GM12878 (cell line): ENCODE data around the gene NLRP9.

Source experiments
- BACH1 ChIP-seq: fragments of 450-650 bp; IDR thresholded peaks from 2 replicates; pipeline ENCODE4 v1.6.1; 2017; ENCODE audit warnings: mild to moderate bottlenecking, borderline replicate concordance
- CHD2 ChIP-seq: IDR thresholded peaks from 2 replicates; pipeline ENCODE4 v1.6.1; 2011; ENCODE audit warnings: low read depth, low read length, improper control_type of control experiment, borderline replicate concordance
- EGR1 ChIP-seq, 2 experiments: IDR thresholded peaks; 1 replicate in 1 of 2; 2 replicates in 1 of 2; pipeline ENCODE4 v1.6.1; 2011 to 2012; ENCODE audit warnings: low read depth in 2 of 2, low read length in 2 of 2, borderline replicate concordance in 1 of 2, mild to moderate bottlenecking in 1 of 2, moderate library complexity in 1 of 2
- RELA ChIP-seq: fragments of 450-650 bp; IDR thresholded peaks from 2 replicates; pipeline ENCODE4 v1.8.0; 2014; ENCODE audit warnings: borderline replicate concordance; ENCODE audit not compliant: partially characterized antibody
- RFX5 ChIP-seq: IDR thresholded peaks from 2 replicates; pipeline ENCODE4 v1.6.1; 2011; ENCODE audit warnings: low read depth, low read length, improper control_type of control experiment
- TARDBP ChIP-seq: IDR thresholded peaks from 2 replicates; pipeline ENCODE4 v1.6.1; 2016; ENCODE audit warnings: borderline replicate concordance
- TBL1XR1 ChIP-seq: IDR thresholded peaks from 2 replicates; pipeline ENCODE4 v1.6.1; 2012; ENCODE audit warnings: low read depth, low read length, improper control_type of control experiment
- TCF12 ChIP-seq: IDR thresholded peaks from 2 replicates; pipeline ENCODE4 v1.6.1; 2011; ENCODE audit warnings: low read depth, mild to moderate bottlenecking, low read length
- YY1 ChIP-seq: IDR thresholded peaks from 2 replicates; pipeline ENCODE4 v1.6.1; 2011; ENCODE audit warnings: low read depth, mild to moderate bottlenecking, low read length
- ZNF274 ChIP-seq: IDR thresholded peaks from one replicate; pipeline ENCODE4 v1.8.0; 2011; ENCODE audit not compliant: insufficient read length, insufficient read depth
- TF ChIP-seq, protein P1 (sequence below), 3 experiments: IDR thresholded peaks in 2 of 3; conservative IDR thresholded peaks in 1 of 3; 2 replicates each; pipeline ENCODE4 v1.5.1; 2011; ENCODE audit warnings: low read depth in 3 of 3, low read length in 3 of 3, mild to moderate bottlenecking in 3 of 3, control low read depth in 2 of 3, moderate library complexity in 2 of 3, inconsistent platforms in 1 of 3, mixed read lengths in 1 of 3; ENCODE audit not compliant: control insufficient read depth in 2 of 3, insufficient read depth in 1 of 3; ENCODE audit errors: extremely low read depth in 1 of 3
- TF ChIP-seq, protein P2 (sequence below): IDR thresholded peaks from 2 replicates; pipeline ENCODE4 v1.6.1; 2011; ENCODE audit warnings: low read depth, mild to moderate bottlenecking, low read length, moderate library complexity, borderline replicate concordance; ENCODE audit errors: extremely low read depth

DNA sequence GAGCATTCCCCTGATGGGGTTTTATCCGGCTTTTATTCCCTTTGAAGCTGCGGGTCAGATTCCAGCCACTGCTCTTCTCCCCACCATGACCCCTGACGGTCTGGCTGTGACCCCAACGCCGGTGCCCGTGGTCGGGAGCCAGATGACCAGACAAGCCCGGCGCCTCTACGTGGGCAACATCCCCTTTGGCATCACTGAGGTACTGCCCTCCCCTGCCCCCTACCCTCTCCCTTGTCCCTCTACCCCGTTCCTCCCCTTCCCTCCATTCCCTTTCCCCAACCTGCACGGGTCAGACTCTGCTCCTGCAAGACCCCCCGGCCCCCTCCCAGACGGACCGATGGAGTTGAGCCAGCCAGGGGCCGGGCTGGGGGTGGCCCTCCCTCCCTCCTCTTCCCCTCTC is 77.2 kb downstream of the NLRP9 start:
- TF ChIP-seq RFX5 (no peak), RELA (no peak), TARDBP (no peak), ZNF274 (no peak), BACH1 (no peak), TCF12 (no peak), YY1 (no peak), CHD2 (no peak), EGR1 (IDR thresholded peaks at IDR 0.05; ENCODE audit: borderline replicate concordance in 1 of 2, low read depth in 2 of 2, low read length in 2 of 2) (no peak), TBL1XR1 (no peak)
- TF ChIP-seq, protein P1, sequence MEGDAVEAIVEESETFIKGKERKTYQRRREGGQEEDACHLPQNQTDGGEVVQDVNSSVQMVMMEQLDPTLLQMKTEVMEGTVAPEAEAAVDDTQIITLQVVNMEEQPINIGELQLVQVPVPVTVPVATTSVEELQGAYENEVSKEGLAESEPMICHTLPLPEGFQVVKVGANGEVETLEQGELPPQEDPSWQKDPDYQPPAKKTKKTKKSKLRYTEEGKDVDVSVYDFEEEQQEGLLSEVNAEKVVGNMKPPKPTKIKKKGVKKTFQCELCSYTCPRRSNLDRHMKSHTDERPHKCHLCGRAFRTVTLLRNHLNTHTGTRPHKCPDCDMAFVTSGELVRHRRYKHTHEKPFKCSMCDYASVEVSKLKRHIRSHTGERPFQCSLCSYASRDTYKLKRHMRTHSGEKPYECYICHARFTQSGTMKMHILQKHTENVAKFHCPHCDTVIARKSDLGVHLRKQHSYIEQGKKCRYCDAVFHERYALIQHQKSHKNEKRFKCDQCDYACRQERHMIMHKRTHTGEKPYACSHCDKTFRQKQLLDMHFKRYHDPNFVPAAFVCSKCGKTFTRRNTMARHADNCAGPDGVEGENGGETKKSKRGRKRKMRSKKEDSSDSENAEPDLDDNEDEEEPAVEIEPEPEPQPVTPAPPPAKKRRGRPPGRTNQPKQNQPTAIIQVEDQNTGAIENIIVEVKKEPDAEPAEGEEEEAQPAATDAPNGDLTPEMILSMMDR (IDR thresholded peaks at IDR 0.05 in 2 of 3, conservative IDR thresholded peaks at IDR 0.05 in 1 of 3; ENCODE audit: control insufficient read depth in 2 of 3, extremely low read depth in 1 of 3, insufficient read depth in 1 of 3, low read depth in 3 of 3, low read length in 3 of 3): no peak
- TF ChIP-seq, protein P2, sequence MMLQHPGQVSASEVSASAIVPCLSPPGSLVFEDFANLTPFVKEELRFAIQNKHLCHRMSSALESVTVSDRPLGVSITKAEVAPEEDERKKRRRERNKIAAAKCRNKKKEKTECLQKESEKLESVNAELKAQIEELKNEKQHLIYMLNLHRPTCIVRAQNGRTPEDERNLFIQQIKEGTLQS: no peak
